Peyer's patch (tissue), 4 donors: Measurements from ENCODE around the gene MAGI2. TPM values are rescaled to one million over a fixed set of nuclear protein-coding genes. Genes with fewer than 3 reads are reported as not detected.

Experiments used
- DNase-seq, 3 donors: peaks; one replicate each; pipeline ENCODE4 v3.0.0-alpha.2; 2017 to 2019
- H3K27ac ChIP-seq, 4 donors: fragments of 200-600 bp; sonication (generic); one replicate each; pipeline ENCODE4 v1.5.1; 2016 to 2019
- H3K27me3 ChIP-seq, 2 donors: fragments of 200-600 bp; sonication (generic); one replicate each; pipeline ENCODE4 v1.5.1; 2019
- H3K36me3 ChIP-seq, 3 donors: fragments of 200-600 bp; sonication (generic); one replicate each; pipeline ENCODE4 v1.5.1; 2016 to 2019
- H3K4me1 ChIP-seq, 4 donors: fragments of 200-600 bp; sonication (generic); one replicate each; pipeline ENCODE4 v1.5.1; 2016 to 2019
- H3K4me3 ChIP-seq, 4 donors: fragments of 200-600 bp; sonication (generic); 1 replicate in 3 of 4; 2 replicates in 1 of 4; pipeline ENCODE4 v1.5.1; 2016 to 2019; ENCODE audit warnings: mild to moderate bottlenecking in 1 of 4
- H3K9me3 ChIP-seq, 4 donors: fragments of 200-600 bp; sonication (generic); one replicate each; pipeline ENCODE4 v1.5.1; 2016 to 2019; ENCODE audit warnings: mild to moderate bottlenecking in 1 of 4
- CTCF ChIP-seq, 6 experiments: fragments of 450-650 bp in 4 of 6; fragments of 200-600 bp in 2 of 6; sonication (generic) in 1 of 6; IDR thresholded peaks; one replicate each; pipeline ENCODE4 v1.5.1; 2017 to 2019; ENCODE audit warnings: antibody characterized with exemption in 6 of 6, mild to moderate bottlenecking in 3 of 6, moderate library complexity in 1 of 6
- POLR2A ChIP-seq, 2 donors: fragments of 450-650 bp; IDR thresholded peaks; one replicate each; pipeline ENCODE4 v1.5.1; 2017; ENCODE audit warnings: antibody characterized with exemption in 2 of 2, mild to moderate bottlenecking in 2 of 2, moderate library complexity in 2 of 2
- total RNA-seq, 4 donors: library from RNA; depleted of rRNA; stranded (reverse); fragments of >200 nt; gene quantifications; one replicate each; pipeline ENCODE4 v1.1.0, GENCODE V29; 2016

The MAGI2 gene
- total RNA-seq, 4 donors from 2014 or later, result 1.6 to 12.4 (median 2.8) TPM

- no peaks in the 10 kb centered on the region for H3K27me3 ChIP-seq
- no peaks in the 10 kb centered on the region for H3K9me3 ChIP-seq
- no peak for DNase-seq
- H3K4me1 ChIP-seq, result no peaks in the 10 kb centered on the region
- no peak overlapping the region for H3K4me3 ChIP-seq
- no peak overlapping the region for H3K27ac ChIP-seq
- no peak for TF ChIP-seq POLR2A (IDR thresholded peaks at IDR 0.05)
- no peaks in the 10 kb centered on the region for H3K36me3 ChIP-seq
Observed at GRCh38 chr7:78607099-78607498, 846.4 kb downstream of the MAGI2 start.

- no peak for DNase-seq
- Histone ChIP-seq H3K36me3 (no peaks in the 10 kb centered on the region), H3K27me3 (no peaks in the 10 kb centered on the region), H3K9me3 (no peaks in the 10 kb centered on the region), H3K4me1 (no peaks in the 10 kb centered on the region), H3K4me3 (no peak overlapping the region), H3K27ac (no peak overlapping the region)
- TF ChIP-seq POLR2A (IDR thresholded peaks at IDR 0.05), result no peak
- no peak for TF ChIP-seq CTCF (IDR thresholded peaks at IDR 0.05)
Observed at GRCh38 chr7:78605119-78605518, 848.3 kb downstream of the MAGI2 start.

DNA sequence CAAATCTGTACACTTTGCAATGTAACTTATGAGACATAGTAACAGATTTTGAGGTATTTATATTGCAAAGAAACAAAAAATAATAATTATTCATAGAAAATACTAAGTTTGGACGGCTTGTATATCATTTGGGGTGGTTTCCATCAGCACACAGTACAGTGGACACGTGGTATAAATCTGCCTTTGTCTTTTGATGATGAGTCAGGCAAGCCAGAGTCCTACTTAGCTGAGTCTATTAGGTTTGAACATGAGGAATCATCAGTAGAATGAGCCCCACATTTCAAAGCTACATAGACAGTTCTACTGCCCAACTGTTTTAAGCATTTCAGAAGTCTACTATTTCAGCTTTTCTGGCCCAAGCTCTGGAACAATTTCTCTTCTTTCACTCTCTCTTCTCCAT is 851.7 kb downstream of the MAGI2 start:
- H3K36me3 ChIP-seq, result no peaks in the 10 kb centered on the region
- H3K9me3 ChIP-seq, result no peaks in the 10 kb centered on the region
- DNase-seq, result no peak
- no peak overlapping the region for H3K27ac ChIP-seq
- H3K4me3 ChIP-seq, result no peak overlapping the region
- no peak for TF ChIP-seq POLR2A (IDR thresholded peaks at IDR 0.05)
- TF ChIP-seq CTCF (IDR thresholded peaks at IDR 0.05), result no peak
- H3K4me1 ChIP-seq, result no peaks in the 10 kb centered on the region
- no peaks in the 10 kb centered on the region for H3K27me3 ChIP-seq

GRCh38 chr7:78594156-78594555 is 859.3 kb downstream of the MAGI2 start:
- no peak overlapping the region for H3K27ac ChIP-seq
- no peak for DNase-seq
- TF ChIP-seq POLR2A (IDR thresholded peaks at IDR 0.05), result no peak
- TF ChIP-seq CTCF (IDR thresholded peaks at IDR 0.05), result no peak
- H3K4me1 ChIP-seq, result no peaks in the 10 kb centered on the region
- no peaks in the 10 kb centered on the region for H3K9me3 ChIP-seq
- H3K4me3 ChIP-seq, result no peak overlapping the region
- no peaks in the 10 kb centered on the region for H3K27me3 ChIP-seq
- no peaks in the 10 kb centered on the region for H3K36me3 ChIP-seq

DNA sequence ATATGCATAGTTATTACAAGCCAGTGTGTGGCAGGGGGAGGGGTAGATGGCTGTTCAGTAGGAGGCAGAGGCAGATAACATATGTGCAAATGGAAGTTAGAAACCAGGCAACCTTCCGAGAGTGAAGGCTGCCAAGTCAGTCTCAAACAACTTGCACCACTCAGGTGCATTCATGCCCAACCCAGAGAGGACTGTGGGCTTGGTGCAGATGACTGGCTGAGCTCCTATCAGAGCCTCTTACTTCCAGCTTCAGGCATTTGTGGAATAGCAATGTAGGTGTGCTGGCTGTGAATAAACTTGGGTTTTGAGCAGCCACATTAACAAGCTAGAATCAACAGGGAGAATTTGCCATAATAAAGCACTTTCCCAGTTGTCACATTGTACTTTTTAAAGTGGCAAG is 865.1 kb downstream of the MAGI2 start:
- Histone ChIP-seq H3K27ac (no peak overlapping the region), H3K9me3 (no peaks in the 10 kb centered on the region), H3K36me3 (no peaks in the 10 kb centered on the region), H3K4me3 (no peak overlapping the region), H3K4me1 (no peaks in the 10 kb centered on the region), H3K27me3 (no peaks in the 10 kb centered on the region)
- no peak for DNase-seq
- TF ChIP-seq CTCF (IDR thresholded peaks at IDR 0.05) (no peak), POLR2A (IDR thresholded peaks at IDR 0.05) (no peak)

- Histone ChIP-seq H3K36me3 (no peaks in the 10 kb centered on the region), H3K27ac (no peak overlapping the region), H3K9me3 (no peaks in the 10 kb centered on the region), H3K27me3 (no peaks in the 10 kb centered on the region), H3K4me1 (no peaks in the 10 kb centered on the region), H3K4me3 (no peak overlapping the region)
- TF ChIP-seq POLR2A (IDR thresholded peaks at IDR 0.05), result no peak
- TF ChIP-seq CTCF (IDR thresholded peaks at IDR 0.05), result no peak
- no peak for DNase-seq
Observed at GRCh38 chr7:78587443-78588044, 865.9 kb downstream of the MAGI2 start.
